K562 (cell line): ENCODE data around the gene EIF3I. TPM values are rescaled to one million over a fixed set of nuclear protein-coding genes. Genes with fewer than 3 reads are reported as not detected.
A peak's percentile ranks its signal among the peaks of the same experiment; 100 is the strongest.

ENCODE experiments used
- BCL6 ChIP-seq: fragments of 250-450 bp; sonication (Bioruptor Pico); IDR thresholded peaks from 2 replicates; pipeline ENCODE4 v1.4.0; 2020
- CBFA2T3 ChIP-seq: fragments of 450-650 bp; IDR thresholded peaks from 2 replicates; pipeline ENCODE4 v1.6.1; 2017
- CC2D1A ChIP-seq: fragments of 450-650 bp; IDR thresholded peaks from 2 replicates; pipeline ENCODE4 v1.6.1; 2017; ENCODE audit warnings: mild to moderate bottlenecking
- CCNT2 ChIP-seq: IDR thresholded peaks from 2 replicates; pipeline ENCODE4 v1.6.1; 2011; ENCODE audit warnings: borderline replicate concordance, low read depth, mild to moderate bottlenecking, moderate library complexity, mixed read lengths, low read length; ENCODE audit not compliant: insufficient read length; ENCODE audit errors: extremely low read depth
- GATAD2A ChIP-seq: fragments of 450-650 bp; IDR thresholded peaks from 2 replicates; pipeline ENCODE4 v1.6.1; 2017
- HEY1 ChIP-seq: fragments of 250-450 bp; sonication (Bioruptor Pico); IDR thresholded peaks from 2 replicates; pipeline ENCODE4 v1.5.0; 2020; ENCODE audit warnings: mild to moderate bottlenecking, moderate library complexity, borderline replicate concordance
- ILK ChIP-seq: fragments of 450-650 bp; IDR thresholded peaks from 2 replicates; pipeline ENCODE4 v1.6.1; 2016; ENCODE audit warnings: missing genetic modification characterization, low read depth, mild to moderate bottlenecking, missing compliant biosample characterization, moderate library complexity, borderline replicate concordance
- MAFK ChIP-seq: IDR thresholded peaks from 2 replicates; pipeline ENCODE4 v1.6.1; 2011; ENCODE audit warnings: low read length, improper control_type of control experiment
- SPI1 ChIP-seq: IDR thresholded peaks from 2 replicates; pipeline ENCODE4 v1.6.1; 2011; ENCODE audit warnings: low read depth, low read length, control low read depth, borderline replicate concordance
- TAF7 ChIP-seq: fragments of 450-650 bp; IDR thresholded peaks from 2 replicates; pipeline ENCODE4 v1.6.1; 2016; ENCODE audit warnings: missing genetic modification characterization, missing compliant biosample characterization
- TAL1 ChIP-seq: fragments of 450-650 bp; IDR thresholded peaks from 2 replicates; pipeline ENCODE4 v1.6.1; 2016; ENCODE audit warnings: mild to moderate bottlenecking
- THRAP3 ChIP-seq: fragments of 450-650 bp; IDR thresholded peaks from 2 replicates; pipeline ENCODE4 v1.6.1; 2016; ENCODE audit warnings: mild to moderate bottlenecking, inconsistent platforms, borderline replicate concordance
- ZNF507 ChIP-seq: conservative IDR thresholded peaks from 2 replicates; pipeline ENCODE4 v1.6.1; 2017; ENCODE audit warnings: missing genetic modification characterization, missing compliant biosample characterization
- polyA plus RNA-seq, 8 experiments: library from polyadenylated mRNA; depleted of rRNA in 4 of 8; stranded (reverse) in 5 of 8; unstranded in 3 of 8; fragments of >200 nt; fragmentation: Nextera tagmentation in 2 of 8; fragmentation: Illumina TruSeq in 1 of 8; extraction: Ambion mirVana in 2 of 8; extraction: Trizol in 1 of 8; gene quantifications; 2 replicates each; pipeline versions ENCODE4 v1.2.1 to v1.2.3, GENCODE V29; 2011 to 2014; ENCODE audit warnings: inconsistent platforms in 1 of 8, missing spikeins in 1 of 8
- total RNA-seq, 7 experiments: library from RNA; depleted of rRNA in 6 of 7; stranded (reverse); fragments of >200 nt in 6 of 7; fragmentation: Illumina TruSeq in 2 of 7; extraction: Trizol in 2 of 7; gene quantifications; 2 replicates each; pipeline versions ENCODE4 v1.2.1 to v1.2.3, GENCODE V29; 2011 to 2021; ENCODE audit warnings: low replicate concordance in 1 of 7
- TF ChIP-seq, protein P1 (sequence below): fragments of 450-650 bp; IDR thresholded peaks from 2 replicates; pipeline ENCODE4 v1.7.0; 2016; ENCODE audit warnings: borderline replicate concordance
- TF ChIP-seq, protein P2 (sequence below): fragments of 200-800 bp; sonication (Bioruptor generic); IDR thresholded peaks from 2 replicates; pipeline ENCODE4 v1.6.1; 2017; ENCODE audit warnings: missing genetic modification characterization, missing compliant biosample characterization
- TF ChIP-seq, protein P3 (sequence below): fragments of 250-450 bp; sonication (Bioruptor Pico); IDR thresholded peaks from 2 replicates; pipeline ENCODE4 v1.4.0; 2020
- TF ChIP-seq, protein P4 (sequence below): IDR thresholded peaks from 2 replicates; pipeline ENCODE4 v1.6.1; 2011; ENCODE audit not compliant: insufficient read length; ENCODE audit errors: extremely low read depth

Gene EIF3I
- total and polyA plus RNA-seq, 9 of the 15 experiments (the other 6 are each of a cell fraction or from before 2014, with no cell fraction given) = 414 to 1,526 (median 635) TPM

DNA sequence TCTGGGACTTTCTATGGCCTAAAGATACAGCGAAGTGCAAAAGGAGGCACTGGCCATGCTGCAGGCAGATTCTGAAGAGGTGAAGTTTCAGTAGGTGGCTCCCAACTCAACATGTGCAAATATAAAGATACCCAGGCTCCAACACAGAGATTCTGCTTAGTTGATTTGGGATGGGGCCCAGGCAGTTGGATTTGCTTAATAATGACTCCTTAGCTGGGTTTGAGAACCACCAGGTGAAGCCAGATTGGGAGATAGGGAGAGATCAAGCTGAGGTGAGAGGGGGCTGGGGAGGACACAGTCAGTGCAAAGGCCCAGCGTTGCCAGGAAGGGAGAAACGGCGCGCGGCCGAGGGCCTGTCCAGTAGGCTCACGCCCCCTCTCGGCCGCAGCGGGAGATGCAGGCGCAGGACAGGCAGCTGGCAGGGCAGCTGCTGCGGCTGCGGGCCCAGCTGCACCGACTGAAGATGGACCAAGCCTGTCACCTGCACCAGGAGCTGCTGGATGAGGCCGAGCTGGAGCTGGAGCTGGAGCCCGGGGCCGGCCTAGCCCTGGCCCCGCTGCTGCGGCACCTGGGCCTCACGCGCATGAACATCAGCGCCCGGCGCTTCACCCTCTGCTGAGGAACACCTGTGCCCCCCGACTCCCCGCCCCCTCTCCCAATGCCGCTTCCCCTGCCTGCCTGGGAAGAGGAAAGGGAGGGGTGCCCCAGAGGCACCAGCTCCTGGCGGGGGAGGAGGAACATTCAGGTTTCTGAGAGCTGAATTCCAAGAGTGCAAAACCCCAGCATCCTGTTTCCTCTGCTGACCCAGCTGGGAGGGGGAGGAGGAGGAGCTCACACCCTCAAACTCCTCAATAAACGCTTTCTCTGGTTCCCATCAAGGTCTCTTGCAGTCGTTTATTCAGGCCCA lies 26.0 kb downstream of the EIF3I start (continued):
- TF ChIP-seq SPI1 = no peak
- TF ChIP-seq THRAP3 = no peak
- no peak for TF ChIP-seq TAF7 (tag)
- peak; percentile 73 for TF ChIP-seq GATAD2A
- no peak for TF ChIP-seq ILK
- TF ChIP-seq TAL1 = no peak; the same call in 1 of the 2 replicates
- TF ChIP-seq, protein P1, sequence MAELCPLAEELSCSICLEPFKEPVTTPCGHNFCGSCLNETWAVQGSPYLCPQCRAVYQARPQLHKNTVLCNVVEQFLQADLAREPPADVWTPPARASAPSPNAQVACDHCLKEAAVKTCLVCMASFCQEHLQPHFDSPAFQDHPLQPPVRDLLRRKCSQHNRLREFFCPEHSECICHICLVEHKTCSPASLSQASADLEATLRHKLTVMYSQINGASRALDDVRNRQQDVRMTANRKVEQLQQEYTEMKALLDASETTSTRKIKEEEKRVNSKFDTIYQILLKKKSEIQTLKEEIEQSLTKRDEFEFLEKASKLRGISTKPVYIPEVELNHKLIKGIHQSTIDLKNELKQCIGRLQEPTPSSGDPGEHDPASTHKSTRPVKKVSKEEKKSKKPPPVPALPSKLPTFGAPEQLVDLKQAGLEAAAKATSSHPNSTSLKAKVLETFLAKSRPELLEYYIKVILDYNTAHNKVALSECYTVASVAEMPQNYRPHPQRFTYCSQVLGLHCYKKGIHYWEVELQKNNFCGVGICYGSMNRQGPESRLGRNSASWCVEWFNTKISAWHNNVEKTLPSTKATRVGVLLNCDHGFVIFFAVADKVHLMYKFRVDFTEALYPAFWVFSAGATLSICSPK = no peak
- TF ChIP-seq CC2D1A = peak; percentile 75
- TF ChIP-seq BCL6 (CRISPR knock-in tag) = no peak
- no peak for TF ChIP-seq ZNF507 (tag)
- peak; percentile 79 for TF ChIP-seq CBFA2T3
- TF ChIP-seq, protein P2, sequence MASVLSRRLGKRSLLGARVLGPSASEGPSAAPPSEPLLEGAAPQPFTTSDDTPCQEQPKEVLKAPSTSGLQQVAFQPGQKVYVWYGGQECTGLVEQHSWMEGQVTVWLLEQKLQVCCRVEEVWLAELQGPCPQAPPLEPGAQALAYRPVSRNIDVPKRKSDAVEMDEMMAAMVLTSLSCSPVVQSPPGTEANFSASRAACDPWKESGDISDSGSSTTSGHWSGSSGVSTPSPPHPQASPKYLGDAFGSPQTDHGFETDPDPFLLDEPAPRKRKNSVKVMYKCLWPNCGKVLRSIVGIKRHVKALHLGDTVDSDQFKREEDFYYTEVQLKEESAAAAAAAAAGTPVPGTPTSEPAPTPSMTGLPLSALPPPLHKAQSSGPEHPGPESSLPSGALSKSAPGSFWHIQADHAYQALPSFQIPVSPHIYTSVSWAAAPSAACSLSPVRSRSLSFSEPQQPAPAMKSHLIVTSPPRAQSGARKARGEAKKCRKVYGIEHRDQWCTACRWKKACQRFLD (CRISPR knock-in tag) = no peak
- TF ChIP-seq, protein P3, sequence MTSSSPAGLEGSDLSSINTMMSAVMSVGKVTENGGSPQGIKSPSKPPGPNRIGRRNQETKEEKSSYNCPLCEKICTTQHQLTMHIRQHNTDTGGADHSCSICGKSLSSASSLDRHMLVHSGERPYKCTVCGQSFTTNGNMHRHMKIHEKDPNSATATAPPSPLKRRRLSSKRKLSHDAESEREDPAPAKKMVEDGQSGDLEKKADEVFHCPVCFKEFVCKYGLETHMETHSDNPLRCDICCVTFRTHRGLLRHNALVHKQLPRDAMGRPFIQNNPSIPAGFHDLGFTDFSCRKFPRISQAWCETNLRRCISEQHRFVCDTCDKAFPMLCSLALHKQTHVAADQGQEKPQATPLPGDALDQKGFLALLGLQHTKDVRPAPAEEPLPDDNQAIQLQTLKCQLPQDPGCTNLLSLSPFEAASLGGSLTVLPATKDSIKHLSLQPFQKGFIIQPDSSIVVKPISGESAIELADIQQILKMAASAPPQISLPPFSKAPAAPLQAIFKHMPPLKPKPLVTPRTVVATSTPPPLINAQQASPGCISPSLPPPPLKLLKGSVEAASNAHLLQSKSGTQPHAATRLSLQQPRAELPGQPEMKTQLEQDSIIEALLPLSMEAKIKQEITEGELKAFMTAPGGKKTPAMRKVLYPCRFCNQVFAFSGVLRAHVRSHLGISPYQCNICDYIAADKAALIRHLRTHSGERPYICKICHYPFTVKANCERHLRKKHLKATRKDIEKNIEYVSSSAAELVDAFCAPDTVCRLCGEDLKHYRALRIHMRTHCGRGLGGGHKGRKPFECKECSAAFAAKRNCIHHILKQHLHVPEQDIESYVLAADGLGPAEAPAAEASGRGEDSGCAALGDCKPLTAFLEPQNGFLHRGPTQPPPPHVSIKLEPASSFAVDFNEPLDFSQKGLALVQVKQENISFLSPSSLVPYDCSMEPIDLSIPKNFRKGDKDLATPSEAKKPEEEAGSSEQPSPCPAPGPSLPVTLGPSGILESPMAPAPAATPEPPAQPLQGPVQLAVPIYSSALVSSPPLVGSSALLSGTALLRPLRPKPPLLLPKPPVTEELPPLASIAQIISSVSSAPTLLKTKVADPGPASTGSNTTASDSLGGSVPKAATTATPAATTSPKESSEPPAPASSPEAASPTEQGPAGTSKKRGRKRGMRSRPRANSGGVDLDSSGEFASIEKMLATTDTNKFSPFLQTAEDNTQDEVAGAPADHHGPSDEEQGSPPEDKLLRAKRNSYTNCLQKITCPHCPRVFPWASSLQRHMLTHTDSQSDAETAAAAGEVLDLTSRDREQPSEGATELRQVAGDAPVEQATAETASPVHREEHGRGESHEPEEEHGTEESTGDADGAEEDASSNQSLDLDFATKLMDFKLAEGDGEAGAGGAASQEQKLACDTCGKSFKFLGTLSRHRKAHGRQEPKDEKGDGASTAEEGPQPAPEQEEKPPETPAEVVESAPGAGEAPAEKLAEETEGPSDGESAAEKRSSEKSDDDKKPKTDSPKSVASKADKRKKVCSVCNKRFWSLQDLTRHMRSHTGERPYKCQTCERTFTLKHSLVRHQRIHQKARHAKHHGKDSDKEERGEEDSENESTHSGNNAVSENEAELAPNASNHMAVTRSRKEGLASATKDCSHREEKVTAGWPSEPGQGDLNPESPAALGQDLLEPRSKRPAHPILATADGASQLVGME (CRISPR knock-in tag) = no peak
- peak; percentile 66 for TF ChIP-seq CCNT2
- TF ChIP-seq, protein P4, sequence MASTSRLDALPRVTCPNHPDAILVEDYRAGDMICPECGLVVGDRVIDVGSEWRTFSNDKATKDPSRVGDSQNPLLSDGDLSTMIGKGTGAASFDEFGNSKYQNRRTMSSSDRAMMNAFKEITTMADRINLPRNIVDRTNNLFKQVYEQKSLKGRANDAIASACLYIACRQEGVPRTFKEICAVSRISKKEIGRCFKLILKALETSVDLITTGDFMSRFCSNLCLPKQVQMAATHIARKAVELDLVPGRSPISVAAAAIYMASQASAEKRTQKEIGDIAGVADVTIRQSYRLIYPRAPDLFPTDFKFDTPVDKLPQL = no peak
- TF ChIP-seq HEY1 (CRISPR knock-in tag) = no peak
- no peak for TF ChIP-seq MAFK
